Measurements from ENCODE around the gene CTBP1. TPM values are rescaled to one million over a fixed set of nuclear protein-coding genes. Genes with fewer than 3 reads are reported as not detected.

CTBP1 gene
- polyA plus RNA-seq, 1 donor (not counting 4 experiments of a cell fraction or from before 2014, with no cell fraction given): 46.9 TPM

DNA sequence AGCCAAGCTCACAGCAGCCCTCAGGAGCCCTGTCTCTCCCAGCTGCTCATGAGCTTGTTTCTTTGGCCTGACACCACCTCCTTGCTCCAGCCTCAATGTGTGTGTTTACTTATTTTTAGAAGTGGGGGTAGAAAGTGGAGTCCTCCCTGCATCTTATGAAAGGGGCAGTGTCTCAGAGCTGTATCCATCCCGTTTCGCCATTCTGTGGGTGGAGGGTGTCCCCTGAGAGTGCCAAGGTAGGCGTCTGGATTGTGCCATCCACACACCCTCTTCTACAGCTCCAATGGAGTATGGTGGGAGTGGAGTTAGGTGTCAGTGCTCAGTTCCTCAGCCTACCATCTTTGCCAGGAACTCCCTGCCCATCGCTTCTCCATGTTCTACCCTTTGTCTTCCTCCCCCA is 84.9 kb downstream of the CTBP1 start:
- Histone ChIP-seq H3K27me3 (ENCODE audit: control insufficient read depth, extremely low read depth, insufficient read depth, low read length) (peaks cover 20% of the 10 kb centered on the region), H2AFZ (ENCODE audit: control insufficient read depth, low read length) (no peak overlapping the region), H3K9me1 (ENCODE audit: control insufficient read depth, extremely low read depth, insufficient read depth, low read length) (no peaks in the 10 kb centered on the region), H3K36me3 (ENCODE audit: control insufficient read depth in 2 of 2, extremely low read depth in 1 of 2, insufficient read depth in 2 of 2, low read length in 2 of 2) (no peaks in the 10 kb centered on the region), H3K79me2 (ENCODE audit: control insufficient read depth, insufficient read depth, low read length) (no peaks in the 10 kb centered on the region), H3K4me1 (ENCODE audit: control insufficient read depth, extremely low read depth, insufficient read depth, low read length) (peaks cover 4% of the 10 kb centered on the region), H3K4me2 (ENCODE audit: control insufficient read depth, extremely low read depth, insufficient read depth, low read depth, low read length) (no peak overlapping the region), H3K27ac (ENCODE audit: control insufficient read depth, insufficient read depth, low read length) (no peak overlapping the region), H4K20me1 (ENCODE audit: control insufficient read depth, extremely low read depth, insufficient read depth, low read length) (no peaks in the 10 kb centered on the region), H3K9ac (ENCODE audit: control insufficient read depth, extremely low read depth, insufficient read depth, low read length) (no peak overlapping the region), H3K4me3 (ENCODE audit: control insufficient read depth in 2 of 3, extremely low read depth in 1 of 3, insufficient read depth in 2 of 3, low read depth in 1 of 3, low read length in 3 of 3) (no peak overlapping the region), H3K9me3 (ENCODE audit: control insufficient read depth, low read depth, low read length) (no peaks in the 10 kb centered on the region)
- DNase-seq (ENCODE audit: low read depth, low spot score) (no peak), FAIRE-seq (no peak)
- dilution Hi-C loops (cut with MboI; ENCODE audit: extremely low pct_ligation_motif_present, low sequenced_read_pairs): no loop called here
- no peak for TF ChIP-seq EZH2 (IDR thresholded peaks at IDR 0.05; ENCODE audit: low read length)
- TF ChIP-seq, protein P1, sequence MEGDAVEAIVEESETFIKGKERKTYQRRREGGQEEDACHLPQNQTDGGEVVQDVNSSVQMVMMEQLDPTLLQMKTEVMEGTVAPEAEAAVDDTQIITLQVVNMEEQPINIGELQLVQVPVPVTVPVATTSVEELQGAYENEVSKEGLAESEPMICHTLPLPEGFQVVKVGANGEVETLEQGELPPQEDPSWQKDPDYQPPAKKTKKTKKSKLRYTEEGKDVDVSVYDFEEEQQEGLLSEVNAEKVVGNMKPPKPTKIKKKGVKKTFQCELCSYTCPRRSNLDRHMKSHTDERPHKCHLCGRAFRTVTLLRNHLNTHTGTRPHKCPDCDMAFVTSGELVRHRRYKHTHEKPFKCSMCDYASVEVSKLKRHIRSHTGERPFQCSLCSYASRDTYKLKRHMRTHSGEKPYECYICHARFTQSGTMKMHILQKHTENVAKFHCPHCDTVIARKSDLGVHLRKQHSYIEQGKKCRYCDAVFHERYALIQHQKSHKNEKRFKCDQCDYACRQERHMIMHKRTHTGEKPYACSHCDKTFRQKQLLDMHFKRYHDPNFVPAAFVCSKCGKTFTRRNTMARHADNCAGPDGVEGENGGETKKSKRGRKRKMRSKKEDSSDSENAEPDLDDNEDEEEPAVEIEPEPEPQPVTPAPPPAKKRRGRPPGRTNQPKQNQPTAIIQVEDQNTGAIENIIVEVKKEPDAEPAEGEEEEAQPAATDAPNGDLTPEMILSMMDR (optimal IDR thresholded peaks at IDR 0.05 in 1 of 3, IDR thresholded peaks at IDR 0.05 in 1 of 3, conservative IDR thresholded peaks at IDR 0.05 in 1 of 3; ENCODE audit: extremely low read depth in 1 of 3, insufficient read depth in 2 of 3, low read length in 3 of 3): no peak

Other genes starting within 250 kb of the CTBP1 start
- gene FGFRL1, start 237.5 kb downstream of the CTBP1 start, polyA plus RNA-seq: 2.8 to 8.1 TPM (median 4.9 TPM) in 3 replicates
- 0.16 to 0.28 TPM (median 0.24 TPM) in 3 replicates for gene RNF212, start 135.6 kb downstream of the CTBP1 start, polyA plus RNA-seq
- 0.60 to 11.9 TPM (median 3.3 TPM) in 3 replicates for gene SPON2, start 76.5 kb downstream of the CTBP1 start, polyA plus RNA-seq
- 89.7 to 106 TPM (median 106 TPM) in 3 replicates for gene MAEA, start 40.8 kb upstream of the CTBP1 start, polyA plus RNA-seq
- 4.3 to 6.2 TPM (median 4.7 TPM) in 3 replicates for gene UVSSA, start 98.1 kb upstream of the CTBP1 start, polyA plus RNA-seq
- not detected in 3 replicates for gene NKX1-1, start 157.3 kb upstream of the CTBP1 start, polyA plus RNA-seq

All from keratinocyte (primary cell).